ENCODE data around the gene SLC35A3.

DNA sequence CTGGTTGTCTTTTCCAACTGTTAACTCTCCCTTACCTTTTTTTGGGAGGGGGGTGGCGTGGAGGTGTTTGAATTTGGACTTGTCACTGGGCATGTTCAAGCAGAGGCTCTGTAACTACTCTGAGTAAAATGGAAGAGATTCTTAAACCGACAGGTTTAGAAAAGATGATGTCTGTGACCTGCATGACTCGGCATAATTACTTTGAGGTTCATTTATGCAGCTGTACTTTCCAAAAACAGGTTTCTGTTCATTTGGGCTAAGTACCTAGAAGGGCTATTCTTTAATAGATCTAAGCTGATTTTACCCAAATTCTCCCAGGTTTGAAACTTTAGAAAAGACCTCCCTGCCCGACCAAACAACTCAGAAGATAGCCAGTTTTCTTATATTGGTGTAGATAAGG, 80.3 kb downstream of the SLC35A3 start:
- TF ChIP-seq YY1 (IDR thresholded peaks at IDR 0.05; ENCODE audit: extremely low read depth, insufficient replicate concordance, low read depth, low read length) (no peak), ELF1 (IDR thresholded peaks at IDR 0.05; ENCODE audit: borderline replicate concordance, low read depth) (no peak), EZH2phosphoT487 (IDR thresholded peaks at IDR 0.05; ENCODE audit: borderline replicate concordance) (no peak), EGR1 (IDR thresholded peaks at IDR 0.05; ENCODE audit: low read depth) (no peak), CEBPB (IDR thresholded peaks at IDR 0.05; ENCODE audit: low read depth) (no peak), POLR2AphosphoS5 (IDR thresholded peaks at IDR 0.05; ENCODE audit: low read depth, low read length) (no peak), POLR2A (IDR thresholded peaks at IDR 0.05; ENCODE audit: borderline replicate concordance, extremely low read depth, insufficient read depth, insufficient read length) (no peak)
- TF ChIP-seq, protein P1, sequence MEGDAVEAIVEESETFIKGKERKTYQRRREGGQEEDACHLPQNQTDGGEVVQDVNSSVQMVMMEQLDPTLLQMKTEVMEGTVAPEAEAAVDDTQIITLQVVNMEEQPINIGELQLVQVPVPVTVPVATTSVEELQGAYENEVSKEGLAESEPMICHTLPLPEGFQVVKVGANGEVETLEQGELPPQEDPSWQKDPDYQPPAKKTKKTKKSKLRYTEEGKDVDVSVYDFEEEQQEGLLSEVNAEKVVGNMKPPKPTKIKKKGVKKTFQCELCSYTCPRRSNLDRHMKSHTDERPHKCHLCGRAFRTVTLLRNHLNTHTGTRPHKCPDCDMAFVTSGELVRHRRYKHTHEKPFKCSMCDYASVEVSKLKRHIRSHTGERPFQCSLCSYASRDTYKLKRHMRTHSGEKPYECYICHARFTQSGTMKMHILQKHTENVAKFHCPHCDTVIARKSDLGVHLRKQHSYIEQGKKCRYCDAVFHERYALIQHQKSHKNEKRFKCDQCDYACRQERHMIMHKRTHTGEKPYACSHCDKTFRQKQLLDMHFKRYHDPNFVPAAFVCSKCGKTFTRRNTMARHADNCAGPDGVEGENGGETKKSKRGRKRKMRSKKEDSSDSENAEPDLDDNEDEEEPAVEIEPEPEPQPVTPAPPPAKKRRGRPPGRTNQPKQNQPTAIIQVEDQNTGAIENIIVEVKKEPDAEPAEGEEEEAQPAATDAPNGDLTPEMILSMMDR (IDR thresholded peaks at IDR 0.05 in 2 of 3, conservative IDR thresholded peaks at IDR 0.05 in 1 of 3; ENCODE audit: borderline replicate concordance in 1 of 3, insufficient read depth in 1 of 3, low read depth in 2 of 3, low read length in 2 of 3): no peak
